ENCODE data around the gene STARD13. TPM values are rescaled to one million over a fixed set of nuclear protein-coding genes. Genes with fewer than 3 reads are reported as not detected.

STARD13 gene
- polyA plus RNA-seq, 3 donors from 2014 or later: not detected

GRCh38 chr13:33290421-33290965 is 4.9 kb upstream of the STARD13 start:
- no peak overlapping the region for H3K4me3 Mint-ChIP-seq
- H3K4me1 Mint-ChIP-seq: peaks cover 3 to 8% of the 10 kb centered on the region in 2 donors
- H3K9me3 Mint-ChIP-seq: peaks cover 0 to 5% (median under 1%) of the 10 kb centered on the region in 6 donors
- no peak overlapping the region for H3K27ac Mint-ChIP-seq
- peaks cover 0 to 9% (median 6%) of the 10 kb centered on the region in 3 donors for H3K27me3 Mint-ChIP-seq (ENCODE audit: low read depth in 3 of 3)
- DNase-seq: no peak
- no peaks in the 10 kb centered on the region for H3K36me3 Mint-ChIP-seq

GRCh38 chr13:33289966-33290365 is 4.4 kb upstream of the STARD13 start:
- Mint-ChIP-seq H3K4me1 (peaks cover 8 to 13% of the 10 kb centered on the region in 2 donors), H3K36me3 (no peaks in the 10 kb centered on the region), H3K27me3 (ENCODE audit: low read depth in 3 of 3) (peaks cover 0 to 9% (median 7%) of the 10 kb centered on the region in 3 donors), H3K4me3 (no peak overlapping the region), H3K9me3 (peaks cover 0 to 5% (median 0%) of the 10 kb centered on the region in 6 donors), H3K27ac (no peak overlapping the region)
- no peak for DNase-seq

GRCh38 chr13:33287142-33287882 is 1.8 kb upstream of the STARD13 start:
- H3K36me3 Mint-ChIP-seq: no peaks in the 10 kb centered on the region
- H3K9me3 Mint-ChIP-seq: peaks cover 0 to 3% (median 0%) of the 10 kb centered on the region in 6 donors
- no peak overlapping the region for H3K27ac Mint-ChIP-seq
- peaks cover 9 to 15% of the 10 kb centered on the region in 2 donors for H3K4me1 Mint-ChIP-seq
- H3K4me3 Mint-ChIP-seq: no peak overlapping the region
- H3K27me3 Mint-ChIP-seq (ENCODE audit: low read depth in 3 of 3): peaks cover 0 to 16% (median 6%) of the 10 kb centered on the region in 3 donors
- no peak for DNase-seq

- H3K36me3 Mint-ChIP-seq: no peaks in the 10 kb centered on the region
- peaks cover 9 to 15% of the 10 kb centered on the region in 2 donors for H3K4me1 Mint-ChIP-seq
- peaks cover 0 to 16% (median 6%) of the 10 kb centered on the region in 3 donors for H3K27me3 Mint-ChIP-seq (ENCODE audit: low read depth in 3 of 3)
- H3K9me3 Mint-ChIP-seq: peaks cover 0 to 3% (median 0%) of the 10 kb centered on the region in 6 donors
- DNase-seq: no peak
- no peak overlapping the region for H3K27ac Mint-ChIP-seq
- H3K4me3 Mint-ChIP-seq: peak overlapping the region in 3 of 5 donors; percentile 48 to 81 (median 71)
These were observed 573 bp upstream of the STARD13 start for GRCh38 chr13:33286128-33286527.

GRCh38 chr13:33284916-33285315 is 639 bp downstream of the STARD13 start:
- H3K4me3 Mint-ChIP-seq: peak overlapping the region; percentile 1 to 81 (median 71)
- no peak for DNase-seq
- H3K4me1 Mint-ChIP-seq: peaks cover 9 to 15% of the 10 kb centered on the region in 2 donors
- no peak overlapping the region for H3K27ac Mint-ChIP-seq
- peaks cover 0 to 18% (median 6%) of the 10 kb centered on the region in 3 donors for H3K27me3 Mint-ChIP-seq (ENCODE audit: low read depth in 3 of 3)
- no peaks in the 10 kb centered on the region for H3K36me3 Mint-ChIP-seq
- H3K9me3 Mint-ChIP-seq: peaks cover 0 to 3% (median 0%) of the 10 kb centered on the region in 6 donors

GRCh38 chr13:33284031-33284430 is 1.5 kb downstream of the STARD13 start:
- peaks cover 0 to 14% (median 6%) of the 10 kb centered on the region in 3 donors for H3K27me3 Mint-ChIP-seq (ENCODE audit: low read depth in 3 of 3)
- peaks cover 9 to 15% of the 10 kb centered on the region in 2 donors for H3K4me1 Mint-ChIP-seq
- DNase-seq: no peak
- H3K36me3 Mint-ChIP-seq: no peaks in the 10 kb centered on the region
- no peak overlapping the region for H3K4me3 Mint-ChIP-seq
- no peak overlapping the region for H3K27ac Mint-ChIP-seq
- peaks cover 0 to 3% (median 0%) of the 10 kb centered on the region in 6 donors for H3K9me3 Mint-ChIP-seq

- Mint-ChIP-seq H3K27ac (no peak overlapping the region), H3K27me3 (ENCODE audit: low read depth in 3 of 3) (peaks cover 0 to 13% (median 6%) of the 10 kb centered on the region in 3 donors), H3K36me3 (no peaks in the 10 kb centered on the region), H3K4me3 (no peak overlapping the region), H3K4me1 (peaks cover 9 to 15% of the 10 kb centered on the region in 2 donors), H3K9me3 (peaks cover 0 to 3% (median 0%) of the 10 kb centered on the region in 6 donors)
- no peak for DNase-seq
These were observed 2.2 kb downstream of the STARD13 start for GRCh38 chr13:33283195-33283911.

- Mint-ChIP-seq H3K36me3 (no peaks in the 10 kb centered on the region), H3K27ac (no peak overlapping the region), H3K4me1 (peaks cover 9 to 15% of the 10 kb centered on the region in 2 donors), H3K9me3 (no peaks in the 10 kb centered on the region), H3K4me3 (no peak overlapping the region), H3K27me3 (ENCODE audit: low read depth in 3 of 3) (peaks cover 0 to 13% (median 6%) of the 10 kb centered on the region in 3 donors)
- DNase-seq: no peak
These were observed 3.5 kb downstream of the STARD13 start for GRCh38 chr13:33281951-33282595.

- Mint-ChIP-seq H3K36me3 (no peaks in the 10 kb centered on the region), H3K27ac (no peak overlapping the region), H3K9me3 (no peaks in the 10 kb centered on the region), H3K4me3 (no peak overlapping the region), H3K4me1 (peaks cover 9 to 11% of the 10 kb centered on the region in 2 donors), H3K27me3 (ENCODE audit: low read depth in 3 of 3) (peaks cover 0 to 11% (median 4%) of the 10 kb centered on the region in 3 donors)
- no peak for DNase-seq
These were observed 4.6 kb downstream of the STARD13 start for GRCh38 chr13:33280923-33281322.

- no peak for DNase-seq
- Mint-ChIP-seq H3K4me3 (no peak overlapping the region), H3K36me3 (no peaks in the 10 kb centered on the region), H3K9me3 (no peaks in the 10 kb centered on the region), H3K4me1 (peaks cover 5 to 6% of the 10 kb centered on the region in 2 donors), H3K27me3 (ENCODE audit: low read depth in 3 of 3) (peaks cover 0 to 8% (median under 1%) of the 10 kb centered on the region in 3 donors), H3K27ac (no peak overlapping the region)
These were observed 5.2 kb downstream of the STARD13 start for GRCh38 chr13:33280279-33280905.

- H3K36me3 Mint-ChIP-seq: no peaks in the 10 kb centered on the region
- DNase-seq: no peak
- H3K9me3 Mint-ChIP-seq: no peaks in the 10 kb centered on the region
- no peaks in the 10 kb centered on the region for H3K4me1 Mint-ChIP-seq
- H3K4me3 Mint-ChIP-seq: no peak overlapping the region
- peaks cover 0 to 5% (median 0%) of the 10 kb centered on the region in 3 donors for H3K27me3 Mint-ChIP-seq (ENCODE audit: low read depth in 3 of 3)
- H3K27ac Mint-ChIP-seq: no peak overlapping the region
These were observed 5.9 kb downstream of the STARD13 start for GRCh38 chr13:33279414-33280278.

- no peak for DNase-seq
- Mint-ChIP-seq H3K36me3 (no peaks in the 10 kb centered on the region), H3K27ac (no peak overlapping the region), H3K4me3 (no peak overlapping the region), H3K27me3 (ENCODE audit: low read depth in 3 of 3) (peaks cover 0 to 4% (median 0%) of the 10 kb centered on the region in 3 donors), H3K4me1 (no peaks in the 10 kb centered on the region), H3K9me3 (no peaks in the 10 kb centered on the region)
These were observed 6.6 kb downstream of the STARD13 start for GRCh38 chr13:33278913-33279312.

Measured in immature natural killer cell (primary cell).